Measurements from ENCODE around the gene NTNG2.

DNA sequence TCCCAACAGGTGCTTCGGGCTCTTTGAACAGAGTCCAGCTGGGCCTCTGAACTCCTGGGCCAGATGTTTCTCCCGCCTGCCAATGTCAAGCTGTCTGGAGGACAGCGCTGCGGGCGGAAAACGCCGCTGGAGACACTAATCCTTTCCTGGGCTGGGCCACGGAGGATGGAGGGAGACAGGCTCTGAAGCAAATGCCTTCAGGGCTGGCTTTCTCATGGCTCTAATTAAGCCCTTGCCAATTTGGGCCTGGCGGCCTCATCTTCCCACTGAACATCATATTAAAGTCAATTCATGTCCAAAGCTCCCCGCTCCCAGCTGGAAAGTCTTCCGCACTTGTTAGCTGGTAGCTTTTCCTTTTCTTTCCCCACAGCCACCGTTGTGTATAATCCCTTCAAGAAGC is 72.7 kb downstream of the NTNG2 start:
- TF ChIP-seq, protein P1, sequence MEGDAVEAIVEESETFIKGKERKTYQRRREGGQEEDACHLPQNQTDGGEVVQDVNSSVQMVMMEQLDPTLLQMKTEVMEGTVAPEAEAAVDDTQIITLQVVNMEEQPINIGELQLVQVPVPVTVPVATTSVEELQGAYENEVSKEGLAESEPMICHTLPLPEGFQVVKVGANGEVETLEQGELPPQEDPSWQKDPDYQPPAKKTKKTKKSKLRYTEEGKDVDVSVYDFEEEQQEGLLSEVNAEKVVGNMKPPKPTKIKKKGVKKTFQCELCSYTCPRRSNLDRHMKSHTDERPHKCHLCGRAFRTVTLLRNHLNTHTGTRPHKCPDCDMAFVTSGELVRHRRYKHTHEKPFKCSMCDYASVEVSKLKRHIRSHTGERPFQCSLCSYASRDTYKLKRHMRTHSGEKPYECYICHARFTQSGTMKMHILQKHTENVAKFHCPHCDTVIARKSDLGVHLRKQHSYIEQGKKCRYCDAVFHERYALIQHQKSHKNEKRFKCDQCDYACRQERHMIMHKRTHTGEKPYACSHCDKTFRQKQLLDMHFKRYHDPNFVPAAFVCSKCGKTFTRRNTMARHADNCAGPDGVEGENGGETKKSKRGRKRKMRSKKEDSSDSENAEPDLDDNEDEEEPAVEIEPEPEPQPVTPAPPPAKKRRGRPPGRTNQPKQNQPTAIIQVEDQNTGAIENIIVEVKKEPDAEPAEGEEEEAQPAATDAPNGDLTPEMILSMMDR (IDR thresholded peaks at IDR 0.05; ENCODE audit: extremely low read depth in 1 of 2, insufficient read depth in 1 of 2, low read depth in 1 of 2, low read length in 2 of 2), result no peak
- TF ChIP-seq POLR2A (IDR thresholded peaks at IDR 0.05; ENCODE audit: low read depth, low read length) (no peak), POLR2AphosphoS5 (IDR thresholded peaks at IDR 0.05; ENCODE audit: insufficient read depth, low read depth, low read length) (no peak), EZH2 (IDR thresholded peaks at IDR 0.05; ENCODE audit: borderline replicate concordance, low read depth, low read length, severe bottlenecking) (no peak), MYC (IDR thresholded peaks at IDR 0.05; ENCODE audit: low read depth, low read length) (no peak), JUN (IDR thresholded peaks at IDR 0.05; ENCODE audit: borderline replicate concordance, insufficient read depth, insufficient read length, low read depth) (no peak), GATA2 (IDR thresholded peaks at IDR 0.05; ENCODE audit: insufficient read depth, insufficient read length, low read depth, low read length) (no peak), FOS (IDR thresholded peaks at IDR 0.05; ENCODE audit: borderline replicate concordance, insufficient read depth, low read length) (no peak)
- TF ChIP-seq, protein P2, sequence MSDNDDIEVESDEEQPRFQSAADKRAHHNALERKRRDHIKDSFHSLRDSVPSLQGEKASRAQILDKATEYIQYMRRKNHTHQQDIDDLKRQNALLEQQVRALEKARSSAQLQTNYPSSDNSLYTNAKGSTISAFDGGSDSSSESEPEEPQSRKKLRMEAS (IDR thresholded peaks at IDR 0.05; ENCODE audit: insufficient read depth, insufficient read length), result no peak
